GM18498 (cell line): ENCODE data around the gene PTGER2.

Source experiments
- ATAC-seq: cut with Tn5 transposase; IDR thresholded peaks from one replicate; pipeline ENCODE4 v1.9.1; 2021; ENCODE audit warnings: mild to moderate bottlenecking, moderate library complexity; ENCODE audit not compliant: unreplicated experiment

The PTGER2 gene

GRCh38 chr14:52304248-52304904 is 9.7 kb upstream of the PTGER2 start:
- no peak for ATAC-seq

DNA sequence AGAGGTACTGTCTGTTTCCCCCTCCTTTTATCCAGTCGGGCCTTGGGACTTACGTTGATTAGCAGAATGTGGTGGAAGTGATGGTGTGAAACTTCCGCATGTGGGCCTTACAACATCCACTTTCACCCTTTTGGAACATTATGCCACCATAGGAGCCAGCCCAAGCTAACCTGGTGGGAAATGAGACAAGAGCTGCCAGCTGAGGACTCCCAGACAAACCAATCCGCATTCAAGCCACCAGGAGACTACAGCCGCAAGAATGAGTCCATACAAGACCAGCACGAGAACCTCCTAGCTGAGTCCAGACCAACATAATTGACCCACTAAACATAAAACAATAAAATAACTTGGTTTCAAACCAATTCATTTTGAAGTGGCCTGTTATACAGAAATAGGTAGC is 9.1 kb upstream of the PTGER2 start:
- no peak for ATAC-seq

DNA sequence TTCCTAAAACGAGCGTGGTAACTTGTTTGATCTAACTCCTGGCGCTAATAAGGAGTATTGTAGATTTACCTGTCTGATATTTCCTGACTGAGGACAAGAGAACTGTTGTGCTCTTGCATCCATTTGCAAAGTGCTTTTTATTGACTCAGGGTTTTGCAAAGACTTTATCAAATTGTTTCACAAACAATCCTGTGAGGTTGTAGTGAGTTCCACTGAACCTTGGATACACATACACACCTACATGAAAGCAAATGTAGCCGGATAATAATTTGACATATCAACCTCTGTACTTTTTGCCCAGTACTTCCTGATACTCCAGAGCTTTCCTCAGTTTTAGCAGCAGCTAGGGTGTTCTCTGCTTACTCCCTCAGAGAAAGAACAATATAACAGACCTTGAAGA is 6.7 kb upstream of the PTGER2 start:
- no peak for ATAC-seq

DNA sequence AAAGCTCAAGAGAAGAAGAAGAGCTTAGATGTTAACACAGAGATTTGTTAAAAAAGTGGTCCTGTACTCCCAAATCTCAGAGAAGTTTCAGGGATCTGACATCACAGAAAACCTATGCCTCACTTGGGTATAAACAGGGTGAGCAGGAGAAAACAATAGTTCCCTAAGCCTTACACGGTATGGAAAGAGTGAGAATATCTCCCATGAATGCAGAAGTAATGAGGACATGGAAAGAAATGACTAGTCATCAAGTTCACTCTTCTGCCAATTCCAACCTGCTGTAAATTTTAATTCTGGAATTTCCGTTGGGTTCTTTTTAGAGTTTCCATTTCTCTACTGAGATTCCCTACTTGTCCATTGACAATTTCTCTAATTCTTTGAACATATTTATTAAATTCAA is 6.2 kb upstream of the PTGER2 start:
- no peak for ATAC-seq

DNA sequence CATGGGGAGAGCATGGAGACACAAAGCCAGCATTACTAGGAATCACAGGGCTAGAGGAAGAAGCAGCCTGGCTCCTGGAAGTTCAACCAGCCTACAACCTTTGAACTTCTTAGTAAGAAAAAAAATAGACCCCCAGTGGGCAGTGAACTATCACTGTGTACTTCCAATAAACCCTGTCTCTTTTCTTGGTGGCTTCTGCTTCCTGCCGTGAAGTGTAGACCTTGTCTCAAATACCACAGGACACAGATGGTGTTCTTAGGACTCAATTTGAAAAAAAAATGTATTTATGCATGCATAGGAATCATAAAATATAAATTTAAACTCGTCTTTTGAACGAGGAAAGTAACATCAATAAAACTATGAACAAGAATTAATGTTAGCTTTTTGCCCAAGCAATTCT is 3.6 kb upstream of the PTGER2 start:
- no peak for ATAC-seq

- ATAC-seq, result no peak
Observed at GRCh38 chr14:52312931-52313355, 1.2 kb upstream of the PTGER2 start.

- no peak for ATAC-seq
Observed at GRCh38 chr14:52313462-52313861, 650 bp upstream of the PTGER2 start.

DNA sequence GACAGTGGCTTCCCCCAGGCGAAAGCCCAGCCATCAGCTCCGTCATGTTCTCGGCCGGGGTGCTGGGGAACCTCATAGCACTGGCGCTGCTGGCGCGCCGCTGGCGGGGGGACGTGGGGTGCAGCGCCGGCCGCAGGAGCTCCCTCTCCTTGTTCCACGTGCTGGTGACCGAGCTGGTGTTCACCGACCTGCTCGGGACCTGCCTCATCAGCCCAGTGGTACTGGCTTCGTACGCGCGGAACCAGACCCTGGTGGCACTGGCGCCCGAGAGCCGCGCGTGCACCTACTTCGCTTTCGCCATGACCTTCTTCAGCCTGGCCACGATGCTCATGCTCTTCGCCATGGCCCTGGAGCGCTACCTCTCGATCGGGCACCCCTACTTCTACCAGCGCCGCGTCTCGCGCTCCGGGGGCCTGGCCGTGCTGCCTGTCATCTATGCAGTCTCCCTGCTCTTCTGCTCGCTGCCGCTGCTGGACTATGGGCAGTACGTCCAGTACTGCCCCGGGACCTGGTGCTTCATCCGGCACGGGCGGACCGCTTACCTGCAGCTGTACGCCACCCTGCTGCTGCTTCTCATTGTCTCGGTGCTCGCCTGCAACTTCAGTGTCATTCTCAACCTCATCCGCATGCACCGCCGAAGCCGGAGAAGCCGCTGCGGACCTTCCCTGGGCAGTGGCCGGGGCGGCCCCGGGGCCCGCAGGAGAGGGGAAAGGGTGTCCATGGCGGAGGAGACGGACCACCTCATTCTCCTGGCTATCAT is 663 bp downstream of the PTGER2 start:
- ATAC-seq, result peak; percentile 34

GRCh38 chr14:52315355-52315718 is 1.2 kb downstream of the PTGER2 start:
- peak; percentile 5 for ATAC-seq

DNA sequence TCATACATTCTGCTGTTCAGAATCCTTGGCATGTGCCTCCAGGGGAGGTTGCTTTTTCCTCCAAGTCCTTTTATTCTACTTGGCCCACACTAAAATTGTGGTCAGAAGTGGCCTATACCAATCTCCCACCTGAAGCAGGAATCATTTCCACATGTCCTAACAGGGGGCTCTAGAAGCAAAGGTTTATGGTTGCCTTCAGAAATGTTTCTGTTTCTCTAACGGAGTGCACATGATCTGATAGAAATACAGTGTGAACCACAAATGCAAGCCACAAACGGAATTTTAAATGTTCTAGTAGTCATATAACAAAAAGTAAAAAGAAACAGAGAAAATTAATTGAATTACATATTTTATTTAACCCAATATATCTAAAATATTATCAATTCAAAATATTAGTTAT is 4.0 kb downstream of the PTGER2 start:
- ATAC-seq, result no peak

DNA sequence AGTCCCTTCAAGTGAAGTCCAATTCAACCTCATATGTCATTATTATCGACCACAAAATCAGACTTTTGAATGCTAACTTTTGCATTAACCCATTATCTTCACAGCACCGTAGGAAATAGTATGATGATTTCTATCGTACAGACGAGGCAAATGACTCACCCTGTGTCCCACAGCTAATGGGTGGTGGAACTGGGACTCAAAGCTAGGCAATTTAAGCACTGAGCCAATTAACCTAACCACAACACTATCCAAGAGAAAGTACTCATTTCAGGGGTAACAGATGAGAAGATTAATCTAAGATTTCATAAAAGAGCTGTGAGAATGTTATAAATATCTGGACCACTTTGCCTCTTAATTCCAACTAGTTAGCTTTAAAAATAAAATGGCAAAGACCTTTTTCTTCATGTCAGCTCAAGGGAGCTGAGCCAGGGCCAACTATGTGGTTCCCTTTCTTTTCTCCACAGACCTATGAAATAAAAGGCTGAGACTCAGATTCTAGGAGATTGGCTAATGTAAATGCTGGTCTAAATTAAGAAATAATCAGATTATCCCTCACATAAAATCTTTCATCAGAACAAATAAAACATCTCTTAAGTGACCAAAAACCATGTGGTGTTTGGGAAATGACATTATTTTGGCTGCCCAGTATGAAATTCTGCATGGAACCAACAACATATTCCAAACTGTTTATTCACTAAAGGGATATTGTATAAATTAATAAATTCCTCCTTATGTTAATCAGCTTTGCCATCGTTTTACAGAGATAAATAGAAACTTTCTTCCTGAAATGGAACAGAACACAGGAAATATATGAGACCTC is 4.9 kb downstream of the PTGER2 start:
- no peak for ATAC-seq

- ATAC-seq, result no peak
Observed at GRCh38 chr14:52319919-52320318, 5.8 kb downstream of the PTGER2 start.

DNA sequence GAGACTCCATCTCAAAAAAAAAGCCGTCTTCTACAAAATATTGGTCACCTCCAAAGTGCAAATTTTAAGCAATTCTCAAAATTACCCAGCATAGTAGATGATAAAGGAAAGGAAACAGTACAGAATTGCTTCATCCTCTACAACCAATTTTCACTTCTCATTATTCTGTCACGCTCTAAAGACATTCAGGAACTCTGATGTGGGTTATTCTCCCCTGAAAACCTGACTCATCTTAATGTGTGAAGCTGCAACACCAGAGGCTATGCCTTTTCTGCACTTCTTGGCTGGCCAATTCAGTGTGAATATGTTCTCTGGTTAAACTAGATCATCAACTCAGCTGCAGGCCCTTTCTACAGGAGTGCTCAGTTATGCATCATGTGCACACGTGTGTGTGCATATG is 11.0 kb downstream of the PTGER2 start:
- peak; percentile 93 for ATAC-seq

DNA sequence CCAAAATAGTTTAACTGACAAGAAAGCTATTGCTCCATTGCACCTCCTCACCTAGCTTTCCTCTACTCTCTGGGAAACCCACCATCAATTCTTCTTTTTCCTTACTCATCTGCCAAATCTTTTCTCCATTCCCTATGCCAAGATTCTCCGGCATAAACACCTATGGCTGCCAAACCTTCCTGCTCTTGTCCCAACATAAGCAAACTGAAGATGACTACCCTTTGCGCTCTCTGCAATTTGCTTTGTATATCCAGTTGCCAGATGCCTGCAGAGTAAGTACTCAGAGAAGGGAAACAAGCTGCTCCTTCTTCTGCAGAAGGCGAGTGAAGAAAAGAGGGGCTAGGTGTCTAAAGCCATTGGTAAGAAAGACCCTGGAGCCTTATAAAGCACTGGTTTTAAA is 11.5 kb downstream of the PTGER2 start:
- ATAC-seq, result no peak

GRCh38 chr14:52327374-52328226 is 13.5 kb downstream of the PTGER2 start:
- peak; percentile 30 for ATAC-seq

DNA sequence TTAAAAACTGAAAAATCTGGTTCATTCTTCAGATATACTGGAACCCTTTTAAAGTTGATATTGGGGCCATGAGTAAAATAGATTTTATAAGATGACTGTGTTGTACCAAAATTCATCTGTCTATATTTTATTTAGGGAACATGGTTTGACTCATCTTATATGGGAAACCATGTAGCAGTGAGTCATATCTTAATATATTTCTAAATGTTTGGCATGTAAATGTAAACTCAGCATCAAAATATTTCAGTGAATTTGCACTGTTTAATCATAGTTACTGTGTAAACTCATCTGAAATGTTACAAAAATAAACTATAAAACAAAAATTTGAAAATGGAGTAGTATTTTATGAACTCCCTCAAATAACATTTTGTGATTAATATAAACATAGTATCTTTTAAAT is 14.2 kb downstream of the PTGER2 start:
- no peak for ATAC-seq

- ATAC-seq, result no peak
Observed at GRCh38 chr14:52329678-52330369, 15.7 kb downstream of the PTGER2 start.

GRCh38 chr14:52332269-52332668 is 18.2 kb downstream of the PTGER2 start:
- ATAC-seq, result no peak

- ATAC-seq, result no peak
Observed at GRCh38 chr14:52333108-52333507, 19.0 kb downstream of the PTGER2 start.
